Activated CD4-positive, alpha-beta T cell treated with anti-CD3 and anti-CD28 coated beads for 36 hours (primary cell): ENCODE data around the gene CD36. TPM values are rescaled to one million over a fixed set of nuclear protein-coding genes. Genes with fewer than 3 reads are reported as not detected.

ENCODE experiments used
- ATAC-seq: fragments of 200-7000 bp; cut with Tn5 transposase; one replicate; pipeline ENCODE4 v1.10.0; 2021; ENCODE audit warnings: mild to moderate bottlenecking, moderate library complexity
- CTCF ChIA-PET: fragments of 350-600 bp; sonication (Branson Sonifier 250); formaldehyde crosslinking; loops from one replicate; lab custom pipeline; 2021; ENCODE audit warnings: antibody characterized with exemption; lab: Charles Lee
- POLR2A ChIA-PET: fragments of 350-600 bp; sonication (Branson Sonifier 250); formaldehyde crosslinking; loops from one replicate; lab custom pipeline; 2021; ENCODE audit warnings: antibody characterized with exemption, inconsistent platforms; lab: Charles Lee
- DNase-seq: peaks from one replicate; pipeline ENCODE4 v3.0.0-alpha.2; 2020
- H3K27ac Mint-ChIP-seq: one replicate; pipeline ENCODE4 v1.8.0; 2021; ENCODE audit warnings: mixed read lengths
- H3K27me3 Mint-ChIP-seq: one replicate; pipeline ENCODE4 v1.8.0; 2021; ENCODE audit warnings: mixed read lengths
- H3K36me3 Mint-ChIP-seq: one replicate; pipeline ENCODE4 v1.8.0; 2021; ENCODE audit warnings: low read depth, mixed read lengths
- H3K4me1 Mint-ChIP-seq: one replicate; pipeline ENCODE4 v1.8.0; 2021; ENCODE audit warnings: mixed read lengths
- H3K4me3 Mint-ChIP-seq: one replicate; pipeline ENCODE4 v1.8.0; 2021; ENCODE audit warnings: mild to moderate bottlenecking, moderate library complexity, mixed read lengths
- H3K9me3 Mint-ChIP-seq: one replicate; pipeline ENCODE4 v1.8.0; 2021; ENCODE audit warnings: low read depth, mixed read lengths
- intact Hi-C, 2 experiments: fragments of 100-400 bp; cut with DNase I in 1 of 2; cut with micrococcal nuclease in 1 of 2; formaldehyde crosslinking; loops; one replicate each; pipeline versions ENCODE4 v1.14.2 to v1.15.1; 2022 to 2024; cut with DNase I, micrococcal nuclease
- total RNA-seq, 2 experiments: library from RNA; stranded (reverse); gene quantifications; one replicate each; pipeline ENCODE4 v1.2.3, GENCODE V29; 2021

The CD36 gene
- total RNA-seq, 2 experiments from 2014 or later = not detected

DNA sequence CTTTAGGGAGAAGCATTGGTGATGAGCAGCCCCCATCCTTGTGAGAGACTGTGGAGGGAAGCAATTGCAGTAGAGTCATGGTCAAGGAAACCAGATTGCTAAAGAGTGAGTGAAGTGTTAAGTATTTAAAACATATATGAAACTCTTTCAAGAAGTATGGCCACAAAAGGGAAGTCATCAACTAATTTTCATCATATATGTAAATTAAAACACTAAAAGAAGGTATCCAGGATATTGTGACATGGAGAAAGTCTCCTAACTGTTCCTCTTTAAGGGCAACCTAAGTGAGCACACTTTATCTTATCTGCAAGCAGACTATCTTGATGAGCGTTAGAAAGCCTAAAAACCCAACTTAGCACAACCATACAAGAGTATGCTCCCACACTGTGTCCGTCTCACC lies 69.7 kb downstream of the CD36 start:
- ATAC-seq (no peak), DNase-seq (no peak)
- Mint-ChIP-seq H3K27ac (no peak overlapping the region), H3K4me1 (no peaks in the 10 kb centered on the region), H3K36me3 (no peaks in the 10 kb centered on the region), H3K27me3 (no peaks in the 10 kb centered on the region), H3K4me3 (no peak overlapping the region), H3K9me3 (peaks cover 2% of the 10 kb centered on the region)
- ChIA-PET CTCF (no interaction called here), POLR2A (no interaction called here)
- intact Hi-C loops = no loop called here

DNA sequence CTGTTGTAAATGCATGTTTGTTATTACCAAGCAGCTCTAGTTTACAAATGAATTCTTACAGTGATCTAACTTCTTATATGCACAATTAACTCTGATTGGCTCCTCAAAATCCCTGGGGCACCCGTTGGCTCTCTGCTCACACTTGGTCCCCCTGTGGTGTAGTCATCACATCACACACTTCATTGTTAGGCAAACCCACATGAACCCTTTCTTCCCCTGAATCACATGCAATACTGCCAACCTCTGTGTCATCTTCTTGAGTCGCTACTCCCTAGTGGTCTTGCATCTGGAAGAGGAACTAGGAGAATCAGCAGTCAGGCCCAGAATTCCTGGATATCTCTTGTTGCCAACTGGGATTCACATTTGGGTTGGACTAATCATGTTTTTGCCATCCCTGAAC lies 73.1 kb downstream of the CD36 start:
- intact Hi-C loops = no loop called here
- Mint-ChIP-seq H3K9me3 (peaks cover 2% of the 10 kb centered on the region), H3K4me3 (no peak overlapping the region), H3K36me3 (no peaks in the 10 kb centered on the region), H3K27ac (no peak overlapping the region), H3K27me3 (no peaks in the 10 kb centered on the region), H3K4me1 (no peaks in the 10 kb centered on the region)
- no peak for ATAC-seq
- POLR2A ChIA-PET = no interaction called here
- no peak for DNase-seq
- CTCF ChIA-PET = no interaction called here

DNA sequence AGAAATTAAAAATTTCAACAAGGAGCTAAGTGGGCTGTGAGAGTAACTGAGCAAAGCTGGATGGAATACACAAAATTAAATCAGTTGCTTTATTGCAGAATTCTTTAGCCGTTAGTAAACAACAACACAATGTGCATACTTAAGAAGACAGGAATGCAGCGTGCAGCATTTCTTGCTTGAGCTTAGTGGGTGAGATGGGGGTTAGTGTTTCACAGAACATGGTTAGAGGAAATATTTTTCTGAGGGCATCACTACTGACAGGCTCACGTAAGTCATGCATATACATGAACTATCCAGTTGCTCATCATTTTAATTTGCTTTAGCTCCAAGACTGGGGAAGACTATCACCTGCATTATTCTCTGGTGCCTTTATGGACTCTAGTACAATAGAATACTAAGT lies 80.8 kb downstream of the CD36 start:
- intact Hi-C loops = no loop called here
- no peaks in the 10 kb centered on the region for H3K4me1 Mint-ChIP-seq
- no peak overlapping the region for H3K4me3 Mint-ChIP-seq
- ChIA-PET POLR2A (no interaction called here), CTCF (no interaction called here)
- no peaks in the 10 kb centered on the region for H3K36me3 Mint-ChIP-seq
- DNase-seq (no peak), ATAC-seq (no peak)
- no peak overlapping the region for H3K27ac Mint-ChIP-seq
- H3K27me3 Mint-ChIP-seq = no peaks in the 10 kb centered on the region
- no peaks in the 10 kb centered on the region for H3K9me3 Mint-ChIP-seq

DNA sequence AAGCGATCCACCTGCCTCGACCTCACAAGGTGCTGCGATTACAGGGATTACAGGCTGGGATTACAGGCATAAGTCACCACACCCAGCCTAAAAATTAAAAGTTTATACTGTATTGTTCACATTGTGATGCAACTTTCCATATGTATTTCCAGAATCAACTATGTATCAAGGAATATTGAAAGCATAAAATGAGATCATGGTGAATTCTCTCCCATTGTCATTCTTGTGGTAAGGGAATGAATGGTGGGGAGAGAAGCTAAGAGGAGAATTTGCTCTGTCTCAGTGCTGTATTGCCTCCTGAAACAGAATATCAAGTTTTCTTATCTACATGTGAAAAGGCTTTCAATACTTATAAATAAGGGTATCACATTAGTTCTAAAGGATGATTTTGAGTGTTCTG lies 81.7 kb downstream of the CD36 start:
- no peaks in the 10 kb centered on the region for H3K9me3 Mint-ChIP-seq
- H3K4me1 Mint-ChIP-seq = no peaks in the 10 kb centered on the region
- H3K4me3 Mint-ChIP-seq = no peak overlapping the region
- no peaks in the 10 kb centered on the region for H3K36me3 Mint-ChIP-seq
- H3K27me3 Mint-ChIP-seq = no peaks in the 10 kb centered on the region
- intact Hi-C loops = no loop called here
- ATAC-seq = no peak
- CTCF ChIA-PET = no interaction called here
- no peak for DNase-seq
- no peak overlapping the region for H3K27ac Mint-ChIP-seq
- POLR2A ChIA-PET = no interaction called here

DNA sequence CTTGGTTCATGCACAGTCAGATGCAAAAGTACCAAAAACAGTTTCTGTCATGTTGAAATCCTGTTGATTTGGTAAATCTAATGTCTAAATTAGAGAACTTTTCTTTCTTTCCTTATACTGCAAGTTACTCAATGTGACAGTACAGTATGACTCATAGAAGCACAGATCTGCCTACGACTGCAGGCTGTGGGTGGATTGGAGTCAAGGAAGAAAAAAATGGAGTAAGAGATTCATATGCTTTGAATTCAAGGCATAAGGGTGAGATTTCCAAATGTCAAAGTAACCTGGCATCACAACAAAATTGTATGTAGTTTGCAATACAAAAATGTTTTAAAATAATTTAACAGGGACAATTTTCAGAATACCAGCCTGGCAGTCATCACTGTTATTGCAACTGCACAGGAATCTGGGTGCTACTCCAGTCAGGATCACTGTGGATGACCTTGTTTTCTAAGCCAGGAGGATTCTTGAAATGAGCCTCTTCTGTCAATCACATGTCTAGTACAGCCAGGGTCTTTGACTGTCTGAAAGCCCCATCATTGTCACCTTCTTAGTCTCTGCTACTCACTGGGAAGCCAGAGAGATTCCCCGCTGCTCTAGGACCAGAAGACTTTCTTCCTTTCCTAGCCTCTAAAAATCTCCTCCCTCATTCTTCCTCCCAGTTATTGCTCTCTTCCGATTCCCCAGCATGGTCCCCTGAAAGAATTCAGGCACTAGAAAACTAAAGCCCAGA lies 83.6 kb downstream of the CD36 start:
- ATAC-seq (no peak), DNase-seq (no peak)
- no peak overlapping the region for H3K27ac Mint-ChIP-seq
- no peaks in the 10 kb centered on the region for H3K27me3 Mint-ChIP-seq
- H3K4me3 Mint-ChIP-seq = no peak overlapping the region
- no peaks in the 10 kb centered on the region for H3K9me3 Mint-ChIP-seq
- no peaks in the 10 kb centered on the region for H3K36me3 Mint-ChIP-seq
- POLR2A ChIA-PET = no interaction called here
- no peaks in the 10 kb centered on the region for H3K4me1 Mint-ChIP-seq
- intact Hi-C loops = no loop called here
- CTCF ChIA-PET = no interaction called here

DNA sequence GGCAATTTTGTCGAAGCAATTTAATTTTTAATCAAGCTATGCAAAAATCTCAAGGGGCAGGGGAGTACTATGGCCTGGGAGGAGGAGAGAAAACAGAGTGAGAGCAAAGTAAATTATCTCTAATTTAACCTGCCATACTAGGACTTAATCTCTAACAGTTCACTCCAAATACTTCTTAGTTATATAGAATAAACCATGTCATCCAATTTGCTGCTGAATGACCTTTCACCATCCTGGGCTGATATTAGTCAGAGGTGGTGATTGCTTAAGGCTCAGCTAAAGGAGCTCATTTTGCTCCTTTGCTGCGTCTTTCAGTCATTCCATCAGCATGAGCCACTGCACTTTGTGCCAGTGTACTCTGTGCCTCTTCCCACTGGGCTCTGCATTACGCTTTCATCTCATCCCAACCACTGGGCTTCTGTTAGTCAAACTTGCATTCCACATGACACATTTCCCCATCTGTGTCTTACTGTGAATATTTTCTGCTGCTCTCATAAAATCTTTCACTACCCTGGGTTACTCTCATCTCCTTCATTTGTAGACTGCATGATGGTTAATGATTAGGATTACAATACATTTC lies 84.3 kb downstream of the CD36 start:
- no peaks in the 10 kb centered on the region for H3K9me3 Mint-ChIP-seq
- ATAC-seq (no peak), DNase-seq (no peak)
- H3K36me3 Mint-ChIP-seq = no peaks in the 10 kb centered on the region
- intact Hi-C loops = no loop called here
- H3K4me3 Mint-ChIP-seq = no peak overlapping the region
- ChIA-PET POLR2A (no interaction called here), CTCF (interaction anchor here (0.6 kb wide), 1 partner anchor 26 kb away, joined by 3 read pairs; no protein-coding TSS in a partner anchor)
- H3K27me3 Mint-ChIP-seq = no peaks in the 10 kb centered on the region
- no peak overlapping the region for H3K27ac Mint-ChIP-seq
- no peaks in the 10 kb centered on the region for H3K4me1 Mint-ChIP-seq

DNA sequence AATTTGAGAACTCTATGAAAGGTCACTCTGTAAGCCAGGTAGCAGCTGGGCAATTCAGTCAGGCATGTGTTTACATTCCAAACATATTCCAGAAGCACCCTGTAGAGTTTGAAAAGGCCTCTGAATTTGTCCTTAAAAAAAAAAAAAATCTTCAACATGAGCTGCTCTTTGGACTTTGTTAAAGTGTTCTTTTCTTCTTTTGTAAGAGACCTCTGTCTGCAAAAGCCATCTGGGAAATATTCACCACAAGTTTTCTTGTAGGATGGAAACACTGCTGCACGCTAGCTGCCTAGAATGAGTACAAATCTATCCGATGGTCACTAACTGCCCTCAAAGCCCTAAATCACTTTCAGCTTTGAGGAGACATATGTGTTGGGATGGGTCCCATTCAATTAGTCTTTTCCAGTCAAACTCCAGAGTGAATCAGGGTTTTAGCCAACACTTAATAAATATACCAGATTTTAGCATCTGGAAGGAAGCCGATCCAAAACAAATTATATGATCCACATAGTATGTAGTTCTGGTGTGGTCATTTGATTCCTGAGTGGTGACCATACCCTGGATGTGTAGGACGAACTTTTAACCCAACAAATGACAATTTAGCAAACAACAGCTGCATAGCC lies 85.9 kb downstream of the CD36 start:
- H3K9me3 Mint-ChIP-seq = no peaks in the 10 kb centered on the region
- H3K36me3 Mint-ChIP-seq = no peaks in the 10 kb centered on the region
- ATAC-seq (no peak), DNase-seq (no peak)
- no peak overlapping the region for H3K4me3 Mint-ChIP-seq
- no peak overlapping the region for H3K27ac Mint-ChIP-seq
- POLR2A ChIA-PET = no interaction called here
- CTCF ChIA-PET = interaction anchor here (0.8 kb wide), 1 partner anchor 66 kb away, joined by 3 read pairs; no protein-coding TSS in a partner anchor
- H3K4me1 Mint-ChIP-seq = no peaks in the 10 kb centered on the region
- intact Hi-C loops = no loop called here
- H3K27me3 Mint-ChIP-seq = no peaks in the 10 kb centered on the region

DNA sequence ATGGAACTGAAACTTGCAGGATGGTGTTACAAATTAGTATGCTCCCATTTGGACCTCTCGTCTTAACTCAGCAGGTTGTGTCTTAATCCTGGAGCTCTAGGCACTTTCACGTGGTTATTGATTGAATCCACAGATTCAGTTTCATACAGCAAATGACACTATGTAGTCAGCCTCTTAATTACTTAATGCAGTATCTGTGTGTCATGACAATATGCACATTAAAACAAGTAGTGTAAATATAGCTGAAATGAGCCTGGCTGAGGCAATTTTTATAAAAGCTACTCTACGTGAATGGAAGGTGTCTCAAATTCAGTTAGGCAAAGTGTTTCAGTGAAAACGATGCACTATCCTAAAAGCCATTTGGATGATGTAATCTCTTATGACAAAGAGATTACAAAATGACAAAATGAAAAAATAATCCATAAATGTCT lies 86.8 kb downstream of the CD36 start:
- DNase-seq (no peak), ATAC-seq (no peak)
- intact Hi-C loops = no loop called here
- H3K27me3 Mint-ChIP-seq = no peaks in the 10 kb centered on the region
- H3K4me3 Mint-ChIP-seq = no peak overlapping the region
- POLR2A ChIA-PET = no interaction called here
- H3K4me1 Mint-ChIP-seq = no peaks in the 10 kb centered on the region
- H3K9me3 Mint-ChIP-seq = no peaks in the 10 kb centered on the region
- no peaks in the 10 kb centered on the region for H3K36me3 Mint-ChIP-seq
- H3K27ac Mint-ChIP-seq = no peak overlapping the region
- CTCF ChIA-PET = no interaction called here

Other genes starting within 250 kb of the CD36 start
- not detected for gene GNAT3, start 126.6 kb upstream of the CD36 start, total RNA-seq